Daoy (cell line): ENCODE data around the gene MICAL3. TPM values are rescaled to one million over a fixed set of nuclear protein-coding genes. Genes with fewer than 3 reads are reported as not detected.
"Not testable (repeated sequence)": the region's sequence is repeated elsewhere in the genome, so short reads cannot be mapped to it uniquely, and the experiment has no call there.

Experiments used
- DNase-seq: peaks from one replicate; pipeline ENCODE4 v3.0.0-alpha.2; 2015; ENCODE audit warnings: low read depth
- total RNA-seq: library from RNA; depleted of rRNA; stranded (reverse); fragments of >200 nt; shearing (Covaris generic); gene quantifications from 2 replicates; pipeline ENCODE4 v1.2.3, GENCODE V29; 2014

The MICAL3 gene
- total RNA-seq, 1 experiment from 2014 or later: 26.2 TPM

- no peak for DNase-seq
Observed at GRCh38 chr22:17764036-17764435, 260.3 kb downstream of the MICAL3 start.

- not testable (repeated sequence) for DNase-seq
Observed at GRCh38 chr22:17763442-17763841, 260.9 kb downstream of the MICAL3 start.

- DNase-seq: no peak
Observed at GRCh38 chr22:17761138-17761488, 263.2 kb downstream of the MICAL3 start.

- no peak for DNase-seq
Observed at GRCh38 chr22:17754233-17754925, 270.0 kb downstream of the MICAL3 start.

- DNase-seq: peak; percentile 65
Observed at GRCh38 chr22:17753401-17753989, 270.9 kb downstream of the MICAL3 start.

GRCh38 chr22:17751596-17751995, 272.8 kb downstream of the MICAL3 start:
- no peak for DNase-seq

GRCh38 chr22:17749605-17750395, 274.6 kb downstream of the MICAL3 start:
- DNase-seq: no peak

GRCh38 chr22:17748555-17749353, 275.6 kb downstream of the MICAL3 start:
- no peak for DNase-seq

- DNase-seq: no peak
Observed at GRCh38 chr22:17746916-17747315, 277.4 kb downstream of the MICAL3 start.

GRCh38 chr22:17744430-17744829, 279.9 kb downstream of the MICAL3 start:
- no peak for DNase-seq

- DNase-seq: no peak
Observed at GRCh38 chr22:17743661-17744411, 280.5 kb downstream of the MICAL3 start.

GRCh38 chr22:17742527-17742902, 281.8 kb downstream of the MICAL3 start:
- DNase-seq: peak; percentile 75

- DNase-seq: no peak
Observed at GRCh38 chr22:17741866-17742526, 282.4 kb downstream of the MICAL3 start.

GRCh38 chr22:17739196-17739975, 285.0 kb downstream of the MICAL3 start:
- DNase-seq: no peak

- no peak for DNase-seq
Observed at GRCh38 chr22:17738386-17739128, 285.8 kb downstream of the MICAL3 start.
